GM12873 (cell line): ENCODE results near the gene UBASH3A.

Experiments used
- CTCF ChIP-seq: IDR thresholded peaks from 2 replicates; pipeline ENCODE4 v1.5.1; 2012; ENCODE audit warnings: low read depth, mild to moderate bottlenecking, moderate library complexity, low read length, control low read depth; ENCODE audit not compliant: insufficient read depth; ENCODE audit errors: missing control alignments

UBASH3A gene

GRCh38 chr21:42461185-42461520, 57.5 kb downstream of the UBASH3A start:
- no peak for TF ChIP-seq CTCF

GRCh38 chr21:42461881-42462877, 58.5 kb downstream of the UBASH3A start:
- TF ChIP-seq CTCF: no peak

- TF ChIP-seq CTCF: no peak
These were observed 60.3 kb downstream of the UBASH3A start for GRCh38 chr21:42463861-42464515.

- TF ChIP-seq CTCF: no peak
These were observed 61.5 kb downstream of the UBASH3A start for GRCh38 chr21:42465008-42465802.

- TF ChIP-seq CTCF: no peak
These were observed 62.1 kb downstream of the UBASH3A start for GRCh38 chr21:42465803-42466127.

- TF ChIP-seq CTCF: no peak
These were observed 63.0 kb downstream of the UBASH3A start for GRCh38 chr21:42466700-42467099.
